KMS-11 (cell line): ENCODE data around the gene DGKG.

Source experiments
- H2AFZ ChIP-seq: fragments of 200-600 bp; sonication (generic); 2 replicates; pipeline ENCODE4 v1.6.1; 2016; ENCODE audit warnings: antibody characterized with exemption, mixed run types, low read depth
- H3K27ac ChIP-seq: fragments of 200-600 bp; sonication (generic); 2 replicates; pipeline ENCODE4 v1.6.1; 2016; ENCODE audit warnings: mild to moderate bottlenecking, mixed run types
- H3K27me3 ChIP-seq: fragments of 200-600 bp; sonication (generic); 2 replicates; pipeline ENCODE4 v1.6.1; 2017; ENCODE audit warnings: mild to moderate bottlenecking, low read depth, mixed run types, moderate library complexity; ENCODE audit not compliant: insufficient read depth
- H3K36me3 ChIP-seq: fragments of 200-600 bp; sonication (generic); 2 replicates; pipeline ENCODE4 v1.6.1; 2017; ENCODE audit warnings: mild to moderate bottlenecking, mixed run types; ENCODE audit not compliant: insufficient read depth
- H3K4me1 ChIP-seq: fragments of 200-600 bp; sonication (generic); 2 replicates; pipeline ENCODE4 v1.6.1; 2016; ENCODE audit warnings: mild to moderate bottlenecking, low read depth, mixed run types; ENCODE audit not compliant: poor library complexity, severe bottlenecking
- H3K4me2 ChIP-seq: fragments of 200-600 bp; sonication (generic); 2 replicates; pipeline ENCODE4 v1.7.0; 2016; ENCODE audit warnings: mild to moderate bottlenecking, mixed run types
- H3K4me3 ChIP-seq: fragments of 200-600 bp; sonication (generic); IDR thresholded peaks from 2 replicates; pipeline ENCODE4 v1.6.1; 2017; ENCODE audit warnings: low read depth, low read length, mixed read lengths; ENCODE audit not compliant: insufficient read depth
- H3K79me2 ChIP-seq: fragments of 200-600 bp; sonication (generic); 2 replicates; pipeline ENCODE4 v1.6.1; 2016; ENCODE audit warnings: low read depth, mixed run types; ENCODE audit not compliant: insufficient read depth
- H3K9ac ChIP-seq: fragments of 200-600 bp; sonication (generic); 2 replicates; pipeline ENCODE4 v1.6.1; 2016; ENCODE audit warnings: mild to moderate bottlenecking, mixed run types
- H4K20me1 ChIP-seq: fragments of 200-600 bp; sonication (generic); 2 replicates; pipeline ENCODE4 v1.6.1; 2016; ENCODE audit warnings: mild to moderate bottlenecking, mixed run types; ENCODE audit not compliant: insufficient read depth
- TF ChIP-seq, protein P1 (sequence below): fragments of 200-600 bp; sonication (generic); conservative IDR thresholded peaks from 2 replicates; pipeline ENCODE4 v1.6.1; 2017; ENCODE audit warnings: low read depth, mild to moderate bottlenecking, antibody characterized with exemption, low read length, moderate library complexity, mixed read lengths

DGKG gene

DNA sequence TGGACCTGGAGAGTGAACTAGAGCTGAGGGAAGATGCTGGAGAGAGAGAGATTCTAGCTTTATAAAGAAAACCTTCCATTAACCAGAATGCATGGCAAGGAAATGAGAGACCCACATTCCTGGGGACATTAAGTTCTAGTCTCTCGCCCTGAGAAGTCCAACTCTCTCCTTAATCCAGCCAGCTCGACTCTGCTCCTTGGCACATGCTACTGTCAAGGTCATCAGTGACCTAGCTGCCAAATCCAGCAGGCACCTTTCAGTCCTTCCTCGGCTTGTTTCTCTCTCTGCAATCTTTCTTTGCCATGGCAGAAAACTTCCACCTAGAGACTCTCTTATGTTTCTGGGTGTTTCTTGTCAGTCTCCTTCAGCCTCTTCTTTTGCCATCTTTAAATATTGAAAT is 40.3 kb downstream of the DGKG start:
- H3K4me2 ChIP-seq: no peak overlapping the region
- no peaks in the 10 kb centered on the region for H4K20me1 ChIP-seq
- H3K4me1 ChIP-seq: no peaks in the 10 kb centered on the region
- H3K79me2 ChIP-seq: no peaks in the 10 kb centered on the region
- H2AFZ ChIP-seq: no peak overlapping the region
- H3K27ac ChIP-seq: no peak overlapping the region
- H3K36me3 ChIP-seq: no peaks in the 10 kb centered on the region
- TF ChIP-seq, protein P1, sequence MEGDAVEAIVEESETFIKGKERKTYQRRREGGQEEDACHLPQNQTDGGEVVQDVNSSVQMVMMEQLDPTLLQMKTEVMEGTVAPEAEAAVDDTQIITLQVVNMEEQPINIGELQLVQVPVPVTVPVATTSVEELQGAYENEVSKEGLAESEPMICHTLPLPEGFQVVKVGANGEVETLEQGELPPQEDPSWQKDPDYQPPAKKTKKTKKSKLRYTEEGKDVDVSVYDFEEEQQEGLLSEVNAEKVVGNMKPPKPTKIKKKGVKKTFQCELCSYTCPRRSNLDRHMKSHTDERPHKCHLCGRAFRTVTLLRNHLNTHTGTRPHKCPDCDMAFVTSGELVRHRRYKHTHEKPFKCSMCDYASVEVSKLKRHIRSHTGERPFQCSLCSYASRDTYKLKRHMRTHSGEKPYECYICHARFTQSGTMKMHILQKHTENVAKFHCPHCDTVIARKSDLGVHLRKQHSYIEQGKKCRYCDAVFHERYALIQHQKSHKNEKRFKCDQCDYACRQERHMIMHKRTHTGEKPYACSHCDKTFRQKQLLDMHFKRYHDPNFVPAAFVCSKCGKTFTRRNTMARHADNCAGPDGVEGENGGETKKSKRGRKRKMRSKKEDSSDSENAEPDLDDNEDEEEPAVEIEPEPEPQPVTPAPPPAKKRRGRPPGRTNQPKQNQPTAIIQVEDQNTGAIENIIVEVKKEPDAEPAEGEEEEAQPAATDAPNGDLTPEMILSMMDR: no peak
- no peak overlapping the region for H3K4me3 ChIP-seq
- no peaks in the 10 kb centered on the region for H3K27me3 ChIP-seq
- no peak overlapping the region for H3K9ac ChIP-seq

- TF ChIP-seq, protein P1: no peak
- Histone ChIP-seq H3K4me2 (no peak overlapping the region), H3K4me1 (no peaks in the 10 kb centered on the region), H3K9ac (no peak overlapping the region), H2AFZ (no peak overlapping the region), H3K79me2 (no peaks in the 10 kb centered on the region), H3K4me3 (no peak overlapping the region), H4K20me1 (no peaks in the 10 kb centered on the region), H3K36me3 (no peaks in the 10 kb centered on the region), H3K27ac (no peak overlapping the region), H3K27me3 (no peaks in the 10 kb centered on the region)
These were observed 41.0 kb downstream of the DGKG start for GRCh38 chr3:186320862-186321568.

DNA sequence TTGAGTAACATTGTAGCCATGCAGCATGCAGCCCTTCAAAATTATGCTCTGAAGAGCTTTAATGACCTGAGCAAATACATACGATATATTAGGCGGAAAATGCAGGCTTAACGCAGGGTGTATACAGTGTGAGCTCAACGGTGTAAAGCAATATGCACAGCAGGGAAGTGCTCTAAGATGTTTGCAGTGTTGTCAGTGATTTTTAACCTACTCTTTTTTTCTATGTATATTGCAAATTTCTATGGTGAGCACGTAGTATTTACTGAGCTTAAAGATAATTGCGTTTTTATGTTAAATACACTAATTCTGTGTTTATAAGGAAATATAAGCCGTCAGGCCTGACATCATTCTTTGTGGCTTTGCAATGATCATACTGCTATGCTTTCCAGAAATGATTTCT is 42.1 kb downstream of the DGKG start:
- TF ChIP-seq, protein P1: no peak
- no peak overlapping the region for H3K27ac ChIP-seq
- H3K36me3 ChIP-seq: no peaks in the 10 kb centered on the region
- no peak overlapping the region for H3K4me3 ChIP-seq
- no peak overlapping the region for H2AFZ ChIP-seq
- no peaks in the 10 kb centered on the region for H3K4me1 ChIP-seq
- no peak overlapping the region for H3K4me2 ChIP-seq
- no peak overlapping the region for H3K9ac ChIP-seq
- H4K20me1 ChIP-seq: no peaks in the 10 kb centered on the region
- no peaks in the 10 kb centered on the region for H3K79me2 ChIP-seq
- no peaks in the 10 kb centered on the region for H3K27me3 ChIP-seq

DNA sequence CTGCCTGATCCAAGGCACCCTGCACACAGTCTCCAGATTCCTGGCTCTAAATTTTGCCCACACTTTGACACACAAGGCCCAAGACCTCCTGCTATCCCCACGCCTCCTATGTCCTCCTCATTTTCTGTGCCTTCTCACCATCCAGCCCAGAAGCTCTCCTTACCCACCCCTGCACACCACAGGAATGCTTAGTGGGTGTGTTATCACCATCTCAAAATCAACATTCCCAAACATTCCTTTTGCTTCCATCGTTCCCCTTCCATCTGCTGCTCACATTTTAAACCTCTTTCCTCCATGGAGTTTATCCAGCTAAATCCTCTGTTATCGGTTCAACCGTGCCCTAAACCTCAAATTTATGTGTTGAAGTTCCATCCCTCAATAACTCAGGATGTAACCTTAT is 43.9 kb downstream of the DGKG start:
- no peak overlapping the region for H3K9ac ChIP-seq
- H3K27me3 ChIP-seq: no peaks in the 10 kb centered on the region
- H3K4me2 ChIP-seq: no peak overlapping the region
- H2AFZ ChIP-seq: no peak overlapping the region
- H4K20me1 ChIP-seq: no peaks in the 10 kb centered on the region
- H3K4me1 ChIP-seq: no peaks in the 10 kb centered on the region
- no peaks in the 10 kb centered on the region for H3K36me3 ChIP-seq
- TF ChIP-seq, protein P1: no peak
- H3K79me2 ChIP-seq: no peaks in the 10 kb centered on the region
- no peak overlapping the region for H3K4me3 ChIP-seq
- H3K27ac ChIP-seq: no peak overlapping the region
